MCF 10A (cell line): ENCODE results near the gene MAPRE3. TPM values are rescaled to one million over a fixed set of nuclear protein-coding genes. Genes with fewer than 3 reads are reported as not detected.

Experiments used
- BruUV-seq: library from RNA; stranded (reverse); fragments of 400-500 nt; replicated peaks from 2 replicates; lab custom pipeline; 2021; lab: Mats Ljungman, UMichigan
- CTCF ChIA-PET: fragments of 300-600 bp; sonication (Branson Sonifier 250); formaldehyde crosslinking; extraction: SDS; loops from one replicate; lab custom pipeline; 2021; ENCODE audit warnings: antibody characterized with exemption, inconsistent platforms; lab: Yijun Ruan, JAX
- POLR2A ChIA-PET: fragments of 300-600, 350-650 bp; sonication (Branson Sonifier 250); formaldehyde crosslinking; extraction: SDS; loops from one replicate; lab custom pipeline; 2020; ENCODE audit warnings: antibody characterized with exemption, inconsistent platforms; lab: Yijun Ruan, JAX
- DNase-seq: peaks from one replicate; pipeline ENCODE4 v3.0.0-alpha.2; 2018; ENCODE audit not compliant: unreplicated experiment
- H3K27ac Mint-ChIP-seq: one replicate; pipeline ENCODE4 v1.8.0; 2022; ENCODE audit warnings: mild to moderate bottlenecking, low read depth, mixed read lengths; ENCODE audit not compliant: unreplicated experiment
- H3K27me3 Mint-ChIP-seq: one replicate; pipeline ENCODE4 v1.8.0; 2022; ENCODE audit warnings: mixed read lengths; ENCODE audit not compliant: insufficient read depth, unreplicated experiment
- H3K36me3 Mint-ChIP-seq: one replicate; pipeline ENCODE4 v1.8.0; 2022; ENCODE audit warnings: mild to moderate bottlenecking, moderate library complexity, mixed read lengths; ENCODE audit not compliant: insufficient read depth, unreplicated experiment
- H3K4me1 Mint-ChIP-seq: one replicate; pipeline ENCODE4 v1.8.0; 2022; ENCODE audit warnings: mixed read lengths; ENCODE audit not compliant: insufficient read depth, unreplicated experiment
- H3K4me3 Mint-ChIP-seq: one replicate; pipeline ENCODE4 v1.8.0; 2022; ENCODE audit warnings: mild to moderate bottlenecking, moderate library complexity, mixed read lengths; ENCODE audit not compliant: unreplicated experiment
- H3K9me3 Mint-ChIP-seq: one replicate; pipeline ENCODE4 v1.8.0; 2022; ENCODE audit warnings: mixed read lengths; ENCODE audit not compliant: unreplicated experiment
- CTCF ChIP-seq: fragments of 200-600 bp; IDR thresholded peaks from one replicate; pipeline ENCODE4 v1.8.0; 2022; ENCODE audit warnings: antibody characterized with exemption, mild to moderate bottlenecking; ENCODE audit not compliant: unreplicated experiment
- intact Hi-C: fragments of 100-400 bp; cut with micrococcal nuclease; formaldehyde crosslinking; loops from 2 replicates; pipeline ENCODE4 v1.14.1; 2022
- total RNA-seq: library from RNA; stranded (reverse); gene quantifications from 2 replicates; pipeline ENCODE4 v1.2.3, GENCODE V29; 2022

MAPRE3 gene
- total RNA-seq, 1 experiment from 2014 or later: 18.0 TPM

GRCh38 chr2:27019931-27020855, 49.8 kb downstream of the MAPRE3 start:
- Mint-ChIP-seq H3K36me3 (peaks cover 18% of the 10 kb centered on the region), H3K9me3 (no peaks in the 10 kb centered on the region), H3K27me3 (no peaks in the 10 kb centered on the region), H3K4me1 (peaks cover 20% of the 10 kb centered on the region), H3K4me3 (no peak overlapping the region), H3K27ac (no peak overlapping the region)
- CTCF ChIA-PET: interaction anchor here (13.1 kb wide), 1 partner anchor 57 kb away, joined by 371 read pairs; no protein-coding TSS in a partner anchor
- POLR2A ChIA-PET: interaction anchor here (1.8 kb wide), 1 partner anchor 14 kb away, joined by 4 read pairs; no protein-coding TSS in a partner anchor
- intact Hi-C loops: no loop called here
- no peak for TF ChIP-seq CTCF
- DNase-seq: no peak
- no TSS peak for BruUV-seq

- intact Hi-C loops: no loop called here
- no peak for TF ChIP-seq CTCF
- DNase-seq: no peak
- no peaks in the 10 kb centered on the region for H3K27me3 Mint-ChIP-seq
- H3K9me3 Mint-ChIP-seq: no peaks in the 10 kb centered on the region
- H3K4me3 Mint-ChIP-seq: no peak overlapping the region
- H3K36me3 Mint-ChIP-seq: peaks cover 20% of the 10 kb centered on the region
- CTCF ChIA-PET: interaction anchor here (1.2 to 13.1 kb wide), 2 partner anchors 58 to 67 kb away, joined by 3 to 371 read pairs; no protein-coding TSS in a partner anchor
- BruUV-seq: no TSS peak
- POLR2A ChIA-PET: interaction anchor here (1.1 kb wide), 1 partner anchor 11 kb away, joined by 3 read pairs; no protein-coding TSS in a partner anchor
- peaks cover 13% of the 10 kb centered on the region for H3K4me1 Mint-ChIP-seq
- H3K27ac Mint-ChIP-seq: peak overlapping the region; percentile 22
These were observed 51.0 kb downstream of the MAPRE3 start for GRCh38 chr2:27021253-27022049.

GRCh38 chr2:27023740-27024139, 53.3 kb downstream of the MAPRE3 start:
- Mint-ChIP-seq H3K4me1 (peaks cover 13% of the 10 kb centered on the region), H3K9me3 (no peaks in the 10 kb centered on the region), H3K27ac (no peak overlapping the region), H3K4me3 (no peak overlapping the region), H3K27me3 (no peaks in the 10 kb centered on the region), H3K36me3 (peaks cover 27% of the 10 kb centered on the region)
- intact Hi-C loops: no loop called here
- ChIA-PET POLR2A (interaction anchor here (1.3 kb wide), 1 partner anchor 10 kb away, joined by 4 read pairs; no protein-coding TSS in a partner anchor), CTCF (interaction anchor here (0.6 to 1.5 kb wide), 3 partner anchors 10 to 62 kb away, joined by 3 to 11 read pairs (median 3); no protein-coding TSS in a partner anchor)
- BruUV-seq: no TSS peak
- no peak for TF ChIP-seq CTCF
- no peak for DNase-seq
